Neural cell (in vitro differentiated cells): ENCODE results near the gene CMTM8. TPM values are rescaled to one million over a fixed set of nuclear protein-coding genes. Genes with fewer than 3 reads are reported as not detected.

Source experiments
- H2AFZ ChIP-seq: fragments of 200-600, 300-800 bp; sonication (generic), shearing (Covaris generic); 2 replicates; pipeline ENCODE4 v1.6.0; 2014; ENCODE audit warnings: low read depth, mild to moderate bottlenecking, antibody characterized with exemption, low read length, moderate library complexity
- H3F3A ChIP-seq: fragments of 200-600 bp; shearing (Covaris generic); 2 replicates; pipeline ENCODE4 v1.6.1; 2016; ENCODE audit warnings: mild to moderate bottlenecking, moderate library complexity, mixed read lengths, antibody characterized with exemption, low read length; ENCODE audit not compliant: insufficient read depth, poor library complexity, severe bottlenecking
- H3K27ac ChIP-seq: fragments of 200-600, 300-800 bp; sonication (generic), shearing (Covaris generic); 2 replicates; pipeline ENCODE4 v1.5.1; 2014; ENCODE audit warnings: mild to moderate bottlenecking, low read length, moderate library complexity
- H3K27me3 ChIP-seq: fragments of 300-800, 200-600 bp; sonication (generic), shearing (Covaris generic); 2 replicates; pipeline ENCODE4 v1.6.0; 2014; ENCODE audit warnings: mild to moderate bottlenecking, low read depth, low read length, moderate library complexity; ENCODE audit not compliant: insufficient read depth
- H3K36me3 ChIP-seq: fragments of 300-800, 200-600 bp; sonication (generic), shearing (Covaris generic); 2 replicates; pipeline ENCODE4 v1.5.1; 2014; ENCODE audit warnings: mild to moderate bottlenecking, antibody characterized with exemption, low read length, moderate library complexity; ENCODE audit not compliant: insufficient read depth
- H3K4me2 ChIP-seq: fragments of 300-800, 200-600 bp; sonication (generic), shearing (Covaris generic); 2 replicates; pipeline ENCODE4 v1.6.0; 2014; ENCODE audit warnings: mild to moderate bottlenecking, low read length
- H3K4me3 ChIP-seq: fragments of 300-800, 200-600 bp; sonication (generic), shearing (Covaris generic); 2 replicates; pipeline ENCODE4 v1.5.1; 2014; ENCODE audit warnings: mild to moderate bottlenecking, low read length, moderate library complexity
- H3K79me2 ChIP-seq: fragments of 200-600 bp; shearing (Covaris generic); replicated peaks from 2 replicates; pipeline ENCODE4 v1.6.0; 2014; ENCODE audit warnings: mild to moderate bottlenecking, low read length, moderate library complexity; ENCODE audit not compliant: insufficient read depth
- H3K9ac ChIP-seq: fragments of 300-800, 200-600 bp; sonication (generic), shearing (Covaris generic); 2 replicates; pipeline ENCODE4 v1.6.1; 2016; ENCODE audit warnings: mild to moderate bottlenecking, low read length, mixed read lengths
- H3K9me2 ChIP-seq: fragments of 200-600 bp; shearing (Covaris generic); 2 replicates; pipeline ENCODE4 v1.6.1; 2016; ENCODE audit warnings: mild to moderate bottlenecking, low read length, mixed read lengths; ENCODE audit not compliant: insufficient read depth
- H3K9me3 ChIP-seq: fragments of 200-600, 300-800 bp; sonication (generic), shearing (Covaris generic); 2 replicates; pipeline ENCODE4 v1.6.1; 2016; ENCODE audit warnings: mild to moderate bottlenecking, mixed run types, low read length, moderate library complexity, mixed read lengths
- H4K20me1 ChIP-seq: fragments of 200-600 bp; shearing (Covaris generic); 2 replicates; pipeline ENCODE4 v1.6.1; 2016; ENCODE audit warnings: mild to moderate bottlenecking, mixed run types; ENCODE audit not compliant: insufficient read depth
- EP300 ChIP-seq: fragments of 450-650 bp; conservative IDR thresholded peaks from 2 replicates; pipeline ENCODE4 v1.6.1; 2014; ENCODE audit warnings: antibody characterized with exemption, mild to moderate bottlenecking, moderate library complexity; ENCODE audit not compliant: poor library complexity, severe bottlenecking
- EZH2 ChIP-seq: fragments of 200-600, 300-800 bp; shearing (Covaris generic), sonication (generic); IDR thresholded peaks from 2 replicates; pipeline ENCODE4 v1.6.1; 2014; ENCODE audit warnings: antibody characterized with exemption, low read length, borderline replicate concordance, mild to moderate bottlenecking; ENCODE audit not compliant: insufficient read depth, poor library complexity, severe bottlenecking
- MXI1 ChIP-seq: fragments of 450-650 bp; conservative IDR thresholded peaks from 2 replicates; pipeline ENCODE4 v1.6.1; 2014; ENCODE audit warnings: antibody characterized with exemption, mild to moderate bottlenecking; ENCODE audit not compliant: poor library complexity, severe bottlenecking
- POLR2AphosphoS5 ChIP-seq: IDR thresholded peaks from 2 replicates; pipeline ENCODE4 v1.6.1; 2012
- RAD21 ChIP-seq: fragments of 450-650 bp; conservative IDR thresholded peaks from 2 replicates; pipeline ENCODE4 v1.6.1; 2014; ENCODE audit warnings: antibody characterized with exemption, mild to moderate bottlenecking, moderate library complexity
- SMC3 ChIP-seq: fragments of 450-650 bp; conservative IDR thresholded peaks from 2 replicates; pipeline ENCODE4 v1.6.1; 2014; ENCODE audit warnings: antibody characterized with exemption, mild to moderate bottlenecking, moderate library complexity; ENCODE audit not compliant: poor library complexity
- TAF1 ChIP-seq: IDR thresholded peaks from 2 replicates; pipeline ENCODE4 v1.6.1; 2012; ENCODE audit warnings: low read depth
- polyA plus RNA-seq: library from polyadenylated mRNA; depleted of rRNA; stranded (reverse); fragments of >200 nt; gene quantifications from 2 replicates; pipeline ENCODE4 v1.2.3, GENCODE V29; 2014
- TF ChIP-seq, protein P1 (sequence below): IDR thresholded peaks from 2 replicates; pipeline ENCODE4 v1.6.1; 2012; ENCODE audit warnings: borderline replicate concordance
- TF ChIP-seq, protein P2 (sequence below): fragments of 450-650 bp; IDR thresholded peaks from 2 replicates; pipeline ENCODE4 v1.5.1; 2014; ENCODE audit warnings: antibody characterized with exemption, mild to moderate bottlenecking, moderate library complexity; ENCODE audit not compliant: poor library complexity, severe bottlenecking

Gene CMTM8
- polyA plus RNA-seq, 1 donor from 2014 or later = not detected

DNA sequence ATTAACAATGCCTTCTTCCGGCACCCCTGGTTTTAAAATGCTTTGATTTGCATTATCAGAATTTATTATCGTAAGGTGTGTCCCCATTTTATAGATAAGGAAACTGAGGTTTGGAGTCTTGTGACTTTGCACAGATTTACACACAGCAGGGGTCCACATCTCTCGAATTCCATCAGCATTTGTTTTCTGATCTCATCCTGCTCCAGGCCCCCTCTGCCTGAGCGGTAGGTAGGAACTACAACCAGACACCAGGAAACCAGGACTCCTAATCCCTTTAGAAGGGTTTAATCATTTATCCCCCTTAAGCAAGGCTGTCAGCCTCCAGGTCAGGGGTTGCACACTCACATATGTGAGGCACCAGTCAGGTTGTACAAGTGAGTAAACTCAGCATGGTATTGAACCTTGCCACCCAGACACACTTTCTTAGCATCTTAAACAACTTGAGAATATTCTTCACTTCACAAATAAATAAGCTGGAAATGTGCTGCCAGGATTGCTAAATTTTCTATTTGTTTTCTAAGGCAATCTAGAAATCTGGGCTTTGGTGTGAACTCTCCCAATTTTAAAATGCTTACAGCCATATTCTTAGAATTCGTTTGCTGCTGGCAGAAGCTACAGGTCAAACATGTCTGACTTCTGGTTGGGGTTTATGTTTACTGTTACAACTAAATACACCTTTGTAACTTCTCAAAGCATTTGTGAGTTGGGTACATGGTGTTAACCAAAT is 121.4 kb downstream of the CMTM8 start:
- no peak overlapping the region for H3K27ac ChIP-seq
- H3K79me2 ChIP-seq = no peaks in the 10 kb centered on the region
- no peak overlapping the region for H2AFZ ChIP-seq
- no peak for TF ChIP-seq SMC3
- TF ChIP-seq RAD21 = no peak
- TF ChIP-seq EZH2 = no peak
- TF ChIP-seq EP300 = no peak
- TF ChIP-seq TAF1 = no peak
- TF ChIP-seq, protein P1, sequence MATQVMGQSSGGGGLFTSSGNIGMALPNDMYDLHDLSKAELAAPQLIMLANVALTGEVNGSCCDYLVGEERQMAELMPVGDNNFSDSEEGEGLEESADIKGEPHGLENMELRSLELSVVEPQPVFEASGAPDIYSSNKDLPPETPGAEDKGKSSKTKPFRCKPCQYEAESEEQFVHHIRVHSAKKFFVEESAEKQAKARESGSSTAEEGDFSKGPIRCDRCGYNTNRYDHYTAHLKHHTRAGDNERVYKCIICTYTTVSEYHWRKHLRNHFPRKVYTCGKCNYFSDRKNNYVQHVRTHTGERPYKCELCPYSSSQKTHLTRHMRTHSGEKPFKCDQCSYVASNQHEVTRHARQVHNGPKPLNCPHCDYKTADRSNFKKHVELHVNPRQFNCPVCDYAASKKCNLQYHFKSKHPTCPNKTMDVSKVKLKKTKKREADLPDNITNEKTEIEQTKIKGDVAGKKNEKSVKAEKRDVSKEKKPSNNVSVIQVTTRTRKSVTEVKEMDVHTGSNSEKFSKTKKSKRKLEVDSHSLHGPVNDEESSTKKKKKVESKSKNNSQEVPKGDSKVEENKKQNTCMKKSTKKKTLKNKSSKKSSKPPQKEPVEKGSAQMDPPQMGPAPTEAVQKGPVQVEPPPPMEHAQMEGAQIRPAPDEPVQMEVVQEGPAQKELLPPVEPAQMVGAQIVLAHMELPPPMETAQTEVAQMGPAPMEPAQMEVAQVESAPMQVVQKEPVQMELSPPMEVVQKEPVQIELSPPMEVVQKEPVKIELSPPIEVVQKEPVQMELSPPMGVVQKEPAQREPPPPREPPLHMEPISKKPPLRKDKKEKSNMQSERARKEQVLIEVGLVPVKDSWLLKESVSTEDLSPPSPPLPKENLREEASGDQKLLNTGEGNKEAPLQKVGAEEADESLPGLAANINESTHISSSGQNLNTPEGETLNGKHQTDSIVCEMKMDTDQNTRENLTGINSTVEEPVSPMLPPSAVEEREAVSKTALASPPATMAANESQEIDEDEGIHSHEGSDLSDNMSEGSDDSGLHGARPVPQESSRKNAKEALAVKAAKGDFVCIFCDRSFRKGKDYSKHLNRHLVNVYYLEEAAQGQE = no peak
- no peak for TF ChIP-seq MXI1
- TF ChIP-seq, protein P2, sequence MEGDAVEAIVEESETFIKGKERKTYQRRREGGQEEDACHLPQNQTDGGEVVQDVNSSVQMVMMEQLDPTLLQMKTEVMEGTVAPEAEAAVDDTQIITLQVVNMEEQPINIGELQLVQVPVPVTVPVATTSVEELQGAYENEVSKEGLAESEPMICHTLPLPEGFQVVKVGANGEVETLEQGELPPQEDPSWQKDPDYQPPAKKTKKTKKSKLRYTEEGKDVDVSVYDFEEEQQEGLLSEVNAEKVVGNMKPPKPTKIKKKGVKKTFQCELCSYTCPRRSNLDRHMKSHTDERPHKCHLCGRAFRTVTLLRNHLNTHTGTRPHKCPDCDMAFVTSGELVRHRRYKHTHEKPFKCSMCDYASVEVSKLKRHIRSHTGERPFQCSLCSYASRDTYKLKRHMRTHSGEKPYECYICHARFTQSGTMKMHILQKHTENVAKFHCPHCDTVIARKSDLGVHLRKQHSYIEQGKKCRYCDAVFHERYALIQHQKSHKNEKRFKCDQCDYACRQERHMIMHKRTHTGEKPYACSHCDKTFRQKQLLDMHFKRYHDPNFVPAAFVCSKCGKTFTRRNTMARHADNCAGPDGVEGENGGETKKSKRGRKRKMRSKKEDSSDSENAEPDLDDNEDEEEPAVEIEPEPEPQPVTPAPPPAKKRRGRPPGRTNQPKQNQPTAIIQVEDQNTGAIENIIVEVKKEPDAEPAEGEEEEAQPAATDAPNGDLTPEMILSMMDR = no peak
- no peak for TF ChIP-seq POLR2AphosphoS5
- H3K4me3 ChIP-seq = no peak overlapping the region
- no peaks in the 10 kb centered on the region for H4K20me1 ChIP-seq
- no peak overlapping the region for H3K9ac ChIP-seq
- no peaks in the 10 kb centered on the region for H3K27me3 ChIP-seq
- no peaks in the 10 kb centered on the region for H3K9me2 ChIP-seq
- H3K4me2 ChIP-seq = no peak overlapping the region
- H3K36me3 ChIP-seq = no peaks in the 10 kb centered on the region
- H3F3A ChIP-seq = no peaks in the 10 kb centered on the region
- H3K9me3 ChIP-seq = no peaks in the 10 kb centered on the region

DNA sequence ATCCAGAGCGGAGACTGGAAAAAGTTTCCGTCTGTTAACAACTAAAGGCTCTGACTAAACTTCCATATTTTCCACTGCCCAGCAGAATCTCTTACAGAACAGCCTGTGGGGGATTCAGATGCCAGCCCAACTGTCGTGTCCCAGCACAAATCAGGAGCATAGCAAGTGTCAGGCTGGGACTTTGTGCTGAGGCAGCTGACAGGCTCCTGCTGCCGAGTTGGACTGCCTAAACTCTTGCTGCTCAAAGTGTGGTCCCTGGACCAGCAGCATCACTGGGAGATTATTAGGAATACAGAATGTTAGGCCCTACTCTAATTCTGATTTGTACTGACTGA is 122.0 kb downstream of the CMTM8 start:
- no peak overlapping the region for H2AFZ ChIP-seq
- no peaks in the 10 kb centered on the region for H3K27me3 ChIP-seq
- no peaks in the 10 kb centered on the region for H4K20me1 ChIP-seq
- no peak overlapping the region for H3K4me2 ChIP-seq
- H3K4me3 ChIP-seq = no peak overlapping the region
- H3K36me3 ChIP-seq = no peaks in the 10 kb centered on the region
- H3K9me3 ChIP-seq = no peaks in the 10 kb centered on the region
- H3K79me2 ChIP-seq = no peaks in the 10 kb centered on the region
- H3F3A ChIP-seq = no peaks in the 10 kb centered on the region
- H3K27ac ChIP-seq = no peak overlapping the region
- no peak overlapping the region for H3K9ac ChIP-seq
- H3K9me2 ChIP-seq = no peaks in the 10 kb centered on the region
- TF ChIP-seq POLR2AphosphoS5 (no peak), EP300 (no peak), TAF1 (no peak), SMC3 (no peak), EZH2 (no peak), MXI1 (no peak), RAD21 (no peak)
- TF ChIP-seq, protein P1 = no peak
- TF ChIP-seq, protein P2 = no peak
